Tibial artery (tissue), 4 donors: Measurements from ENCODE around the gene FAM187B.

Experiments used
- DNase-seq, 2 donors: peaks; one replicate each; pipeline ENCODE4 v3.0.0-alpha.2; 2019
- H3K27ac ChIP-seq, 2 donors: fragments of 200-600 bp; sonication (generic) in 1 of 2; 1 replicate in 1 of 2; 2 replicates in 1 of 2; pipeline ENCODE4 v1.5.1; 2018 to 2019; ENCODE audit warnings: mild to moderate bottlenecking in 1 of 2
- H3K27me3 ChIP-seq, 2 donors: fragments of 200-600 bp; sonication (generic) in 1 of 2; one replicate each; pipeline versions ENCODE4 v1.5.1 to v1.6.0; 2016 to 2019
- H3K36me3 ChIP-seq, 3 donors: fragments of 200-600 bp; sonication (generic) in 2 of 3; one replicate each; pipeline ENCODE4 v1.5.1; 2016 to 2019; ENCODE audit warnings: mild to moderate bottlenecking in 2 of 3
- H3K4me1 ChIP-seq, 4 donors: fragments of 200-600 bp; sonication (generic) in 2 of 4; 1 replicate in 3 of 4; 2 replicates in 1 of 4; pipeline ENCODE4 v1.5.1; 2016 to 2019
- H3K4me3 ChIP-seq, 2 donors: fragments of 200-600 bp; sonication (generic) in 1 of 2; 1 replicate in 1 of 2; 2 replicates in 1 of 2; pipeline ENCODE4 v1.5.1; 2018 to 2019; ENCODE audit warnings: mild to moderate bottlenecking in 2 of 2
- H3K9me3 ChIP-seq, 3 donors: fragments of 200-600 bp; sonication (generic) in 1 of 3; one replicate each; pipeline ENCODE4 v1.5.1; 2016 to 2019
- intact Hi-C: fragments of 100-400 bp; cut with DNase I; formaldehyde crosslinking; loops from one replicate; pipeline ENCODE4 v1.15.0; 2023; ENCODE audit warnings: low total_unique reads
- TF ChIP-seq, protein P1 (sequence below), 2 experiments: fragments of 200-600 bp in 1 of 2; fragments of 450-650 bp in 1 of 2; IDR thresholded peaks; one replicate each; pipeline ENCODE4 v1.5.1; 2017 to 2019; ENCODE audit warnings: antibody characterized with exemption in 2 of 2, mild to moderate bottlenecking in 1 of 2, moderate library complexity in 1 of 2

FAM187B gene

GRCh38 chr19:35228177-35228930 lies at the start of gene FAM187B:
Gene FAM187B (minus strand): TSS chr19:35228739. CDS start chr19:35228680, 59 bp downstream.
- Histone ChIP-seq H3K27me3 (peaks cover 0 to 39% of the 10 kb centered on the region in 2 donors), H3K4me1 (no peaks in the 10 kb centered on the region), H3K4me3 (no peak within 1 kb of the TSS), H3K27ac (no peak within 1 kb of the TSS), H3K9me3 (no peaks in the 10 kb centered on the region), H3K36me3 (no peaks in the 10 kb centered on the region)
- TF ChIP-seq, protein P1, sequence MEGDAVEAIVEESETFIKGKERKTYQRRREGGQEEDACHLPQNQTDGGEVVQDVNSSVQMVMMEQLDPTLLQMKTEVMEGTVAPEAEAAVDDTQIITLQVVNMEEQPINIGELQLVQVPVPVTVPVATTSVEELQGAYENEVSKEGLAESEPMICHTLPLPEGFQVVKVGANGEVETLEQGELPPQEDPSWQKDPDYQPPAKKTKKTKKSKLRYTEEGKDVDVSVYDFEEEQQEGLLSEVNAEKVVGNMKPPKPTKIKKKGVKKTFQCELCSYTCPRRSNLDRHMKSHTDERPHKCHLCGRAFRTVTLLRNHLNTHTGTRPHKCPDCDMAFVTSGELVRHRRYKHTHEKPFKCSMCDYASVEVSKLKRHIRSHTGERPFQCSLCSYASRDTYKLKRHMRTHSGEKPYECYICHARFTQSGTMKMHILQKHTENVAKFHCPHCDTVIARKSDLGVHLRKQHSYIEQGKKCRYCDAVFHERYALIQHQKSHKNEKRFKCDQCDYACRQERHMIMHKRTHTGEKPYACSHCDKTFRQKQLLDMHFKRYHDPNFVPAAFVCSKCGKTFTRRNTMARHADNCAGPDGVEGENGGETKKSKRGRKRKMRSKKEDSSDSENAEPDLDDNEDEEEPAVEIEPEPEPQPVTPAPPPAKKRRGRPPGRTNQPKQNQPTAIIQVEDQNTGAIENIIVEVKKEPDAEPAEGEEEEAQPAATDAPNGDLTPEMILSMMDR (IDR thresholded peaks at IDR 0.05) = no peak
- no peak for DNase-seq
- intact Hi-C loops = no loop called here

DNA sequence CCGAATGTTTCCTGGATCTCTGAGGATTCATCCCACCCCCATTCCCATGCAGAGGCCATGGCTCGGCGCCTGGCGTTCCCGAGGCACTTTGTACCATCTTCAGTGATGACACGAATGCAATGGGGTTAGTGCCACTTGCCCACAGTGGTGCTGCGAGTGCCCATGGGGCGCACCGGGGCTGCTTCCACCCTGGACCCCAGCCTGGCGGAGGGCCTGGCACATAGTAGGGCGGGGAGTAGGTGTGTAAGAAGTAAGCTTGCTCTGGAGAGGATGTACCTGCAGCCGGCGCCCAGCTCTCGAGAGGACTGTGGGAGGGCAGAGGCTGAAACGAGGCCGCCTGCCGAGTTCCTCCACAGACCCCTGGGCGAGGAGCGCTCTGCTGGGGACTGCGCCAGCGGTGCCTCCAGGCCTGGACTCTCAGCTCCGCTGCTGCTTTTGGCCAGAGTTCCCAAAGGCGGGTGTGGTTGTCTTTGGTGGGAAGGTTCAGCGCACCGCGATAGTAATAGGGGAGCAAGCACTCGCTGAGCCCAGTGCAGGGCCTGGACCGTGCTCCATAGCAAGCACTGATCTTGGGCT lies 48.3 kb upstream of the FAM187B start:
- Histone ChIP-seq H3K9me3 (no peaks in the 10 kb centered on the region), H3K4me1 (peaks cover 0 to 9% (median 1%) of the 10 kb centered on the region in 4 donors), H3K27ac (no peak overlapping the region), H3K36me3 (peaks cover 46 to 84% (median 69%) of the 10 kb centered on the region in 3 donors), H3K27me3 (peaks cover 0 to under 1% of the 10 kb centered on the region in 2 donors), H3K4me3 (no peak overlapping the region)
- intact Hi-C loops = loop anchor here (10.0 kb wide), 1 partner anchor 212 kb away; no protein-coding TSS in a partner anchor
- no peak for DNase-seq
- TF ChIP-seq, protein P1 (IDR thresholded peaks at IDR 0.05) = no peak

GRCh38 chr19:35274323-35274722 lies 45.8 kb upstream of the FAM187B start:
- H3K36me3 ChIP-seq = peaks cover 58 to 93% (median 81%) of the 10 kb centered on the region in 3 donors

GRCh38 chr19:35273686-35274259 lies 45.2 kb upstream of the FAM187B start:
- intact Hi-C loops = loop anchor here (5.0 to 10.0 kb wide), 2 partner anchors 209 to 219 kb away; partner anchors contain the start of gene KRTDAP
- Histone ChIP-seq H3K27me3 (no peaks in the 10 kb centered on the region), H3K36me3 (peaks cover 53 to 88% (median 76%) of the 10 kb centered on the region in 3 donors), H3K4me1 (peaks cover 0 to 12% (median 9%) of the 10 kb centered on the region in 4 donors), H3K4me3 (no peak overlapping the region), H3K9me3 (no peaks in the 10 kb centered on the region), H3K27ac (no peak overlapping the region)
- TF ChIP-seq, protein P1 (IDR thresholded peaks at IDR 0.05) = no peak
- DNase-seq = no peak

More at GRCh38 chr19:35274323-35274722, 45.8 kb upstream of the FAM187B start:
- TF ChIP-seq, protein P1 (IDR thresholded peaks at IDR 0.05) = no peak
- H3K4me3 ChIP-seq = no peak overlapping the region
- H3K9me3 ChIP-seq = no peaks in the 10 kb centered on the region
- H3K27ac ChIP-seq = no peak overlapping the region
- peaks cover 0 to 12% (median 9%) of the 10 kb centered on the region in 4 donors for H3K4me1 ChIP-seq
- no peaks in the 10 kb centered on the region for H3K27me3 ChIP-seq
- intact Hi-C loops = loop anchor here (5.0 to 10.0 kb wide), 2 partner anchors 210 to 218 kb away; partner anchors contain the start of gene KRTDAP
- DNase-seq = no peak

- Histone ChIP-seq H3K9me3 (no peaks in the 10 kb centered on the region), H3K36me3 (peaks cover 49 to 81% (median 69%) of the 10 kb centered on the region in 3 donors), H3K27me3 (no peaks in the 10 kb centered on the region), H3K27ac (no peak overlapping the region), H3K4me1 (peaks cover 0 to 12% (median 9%) of the 10 kb centered on the region in 4 donors), H3K4me3 (no peak overlapping the region)
- no peak for DNase-seq
- TF ChIP-seq, protein P1 (IDR thresholded peaks at IDR 0.05) = no peak
- intact Hi-C loops = loop anchor here (5.0 to 10.0 kb wide), 2 partner anchors 208 to 219 kb away; partner anchors contain the start of gene KRTDAP
These were observed 44.6 kb upstream of the FAM187B start for GRCh38 chr19:35272954-35273649.
